A673 (cell line): ENCODE data around the gene PTF1A. TPM values are rescaled to one million over a fixed set of nuclear protein-coding genes. Genes with fewer than 3 reads are reported as not detected.
"Not testable (repeated sequence)": the region's sequence is repeated elsewhere in the genome, so short reads cannot be mapped to it uniquely, and the experiment has no call there.

Source experiments
- BruUV-seq: library from RNA; stranded (reverse); fragments of 400-500 nt; replicated peaks from 2 replicates; lab custom pipeline; 2021; lab: Mats Ljungman, UMichigan
- CTCF ChIA-PET: fragments of 300-600 bp; sonication (Branson Sonifier 250); formaldehyde crosslinking; loops from one replicate; lab custom pipeline; 2022; ENCODE audit warnings: antibody characterized with exemption; lab: Charles Lee
- POLR2A ChIA-PET: fragments of 300-600 bp; sonication (Branson Sonifier 250); formaldehyde crosslinking; loops from one replicate; lab custom pipeline; 2022; ENCODE audit warnings: antibody characterized with exemption; ENCODE audit not compliant: low non-redundant PET; lab: Charles Lee
- DNase-seq: peaks from one replicate; pipeline ENCODE4 v3.0.0-alpha.2; 2015; ENCODE audit warnings: low spot score
- H3K27ac ChIP-seq: fragments of 200-600 bp; sonication (generic); 2 replicates; pipeline ENCODE4 v1.5.1; 2016; ENCODE audit warnings: mixed run types, low read depth, mild to moderate bottlenecking, mixed read lengths, antibody characterized with exemption, low read length; ENCODE audit not compliant: poor library complexity, severe bottlenecking
- H3K27me3 ChIP-seq: fragments of 200-600 bp; sonication (generic); replicated peaks from 2 replicates; pipeline ENCODE4 v1.6.1; 2017; ENCODE audit warnings: mixed run types, low read depth, mild to moderate bottlenecking, mixed read lengths, antibody characterized with exemption, low read length; ENCODE audit not compliant: insufficient read depth, poor library complexity
- H3K36me3 ChIP-seq: fragments of 200-600 bp; sonication (generic); 2 replicates; pipeline ENCODE4 v1.6.1; 2016; ENCODE audit warnings: mixed run types, mild to moderate bottlenecking, mixed read lengths, antibody characterized with exemption, low read length; ENCODE audit not compliant: insufficient read depth, poor library complexity, severe bottlenecking
- H3K4me1 ChIP-seq: fragments of 200-600 bp; sonication (generic); 2 replicates; pipeline ENCODE4 v1.6.1; 2017; ENCODE audit warnings: mixed run types, mild to moderate bottlenecking, mixed read lengths, antibody characterized with exemption, low read length; ENCODE audit not compliant: insufficient read depth, poor library complexity, severe bottlenecking
- H3K4me3 ChIP-seq: fragments of 200-600 bp; sonication (generic); 2 replicates; pipeline ENCODE4 v1.5.1; 2016; ENCODE audit warnings: low read depth, mixed run types, mild to moderate bottlenecking, mixed read lengths, low read length; ENCODE audit not compliant: poor library complexity, severe bottlenecking
- H3K9me3 ChIP-seq: fragments of 200-600 bp; sonication (generic); 2 replicates; pipeline ENCODE4 v1.6.1; 2016; ENCODE audit warnings: mixed run types, low read depth, mild to moderate bottlenecking, mixed read lengths, antibody characterized with exemption, low read length; ENCODE audit not compliant: poor library complexity, severe bottlenecking
- EZH2 ChIP-seq: fragments of 200-600 bp; sonication (generic); IDR thresholded peaks from 2 replicates; pipeline ENCODE4 v1.6.1; 2017; ENCODE audit warnings: borderline replicate concordance, low read depth, mild to moderate bottlenecking, mixed read lengths, antibody characterized with exemption, low read length; ENCODE audit not compliant: poor library complexity, severe bottlenecking
- intact Hi-C: fragments of 100-400 bp; cut with micrococcal nuclease; formaldehyde crosslinking; loops from one replicate; pipeline ENCODE4 v1.10.0; 2022; ENCODE audit not compliant: unreplicated experiment
- total RNA-seq: library from RNA; stranded (reverse); gene quantifications from 2 replicates; pipeline ENCODE4 v1.2.3, GENCODE V29; 2021
- TF ChIP-seq, protein P1 (sequence below): fragments of 300-800, 200-600 bp; sonication (generic); conservative IDR thresholded peaks from 2 replicates; pipeline ENCODE4 v1.5.1; 2017; ENCODE audit warnings: low read depth, mild to moderate bottlenecking, antibody characterized with exemption, low read length, moderate library complexity, mixed read lengths

The PTF1A gene
- total RNA-seq, 1 experiment from 2014 or later = not detected

DNA sequence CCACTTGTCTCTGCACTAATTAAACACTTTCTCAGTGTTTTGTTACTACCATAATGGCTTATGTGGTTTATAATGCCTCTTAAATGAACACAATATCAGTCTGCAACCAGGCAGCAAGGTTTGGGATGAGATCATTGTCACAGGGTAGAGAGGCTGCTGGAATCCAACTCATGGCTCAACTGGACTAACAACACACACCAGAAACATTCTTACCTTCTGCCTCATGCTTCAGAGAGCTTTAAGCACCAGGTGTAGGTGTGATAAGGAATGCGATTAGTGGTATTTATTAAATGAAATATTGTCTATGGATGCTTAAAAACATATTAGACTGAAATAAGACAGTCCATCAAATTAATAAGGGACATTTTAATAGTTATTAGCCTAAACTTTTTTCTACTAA lies 25.4 kb downstream of the PTF1A start:
- BruUV-seq = no TSS peak
- H3K27ac ChIP-seq = no peak overlapping the region

DNA sequence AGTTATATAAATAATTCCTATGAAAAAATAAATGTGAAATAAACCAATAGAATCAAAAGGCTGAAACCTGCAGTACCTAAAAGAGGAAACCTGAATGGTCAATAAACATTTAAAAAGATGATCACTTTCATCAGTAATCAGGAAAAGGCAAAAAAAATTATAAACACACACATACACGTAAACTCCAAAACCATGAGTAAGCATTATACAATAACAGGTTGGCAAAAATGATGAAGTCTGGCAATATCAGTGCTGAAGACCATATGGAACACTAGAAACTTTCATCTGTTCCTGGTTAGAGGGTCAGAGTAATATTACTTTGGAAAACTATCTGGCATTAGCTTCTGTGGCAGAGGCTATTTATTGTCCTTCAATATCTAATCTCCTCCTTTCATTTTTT lies 38.5 kb downstream of the PTF1A start:
- peaks cover 45% of the 10 kb centered on the region for H3K27me3 ChIP-seq
- POLR2A ChIA-PET = no interaction called here
- no peak for TF ChIP-seq EZH2
- TF ChIP-seq, protein P1, sequence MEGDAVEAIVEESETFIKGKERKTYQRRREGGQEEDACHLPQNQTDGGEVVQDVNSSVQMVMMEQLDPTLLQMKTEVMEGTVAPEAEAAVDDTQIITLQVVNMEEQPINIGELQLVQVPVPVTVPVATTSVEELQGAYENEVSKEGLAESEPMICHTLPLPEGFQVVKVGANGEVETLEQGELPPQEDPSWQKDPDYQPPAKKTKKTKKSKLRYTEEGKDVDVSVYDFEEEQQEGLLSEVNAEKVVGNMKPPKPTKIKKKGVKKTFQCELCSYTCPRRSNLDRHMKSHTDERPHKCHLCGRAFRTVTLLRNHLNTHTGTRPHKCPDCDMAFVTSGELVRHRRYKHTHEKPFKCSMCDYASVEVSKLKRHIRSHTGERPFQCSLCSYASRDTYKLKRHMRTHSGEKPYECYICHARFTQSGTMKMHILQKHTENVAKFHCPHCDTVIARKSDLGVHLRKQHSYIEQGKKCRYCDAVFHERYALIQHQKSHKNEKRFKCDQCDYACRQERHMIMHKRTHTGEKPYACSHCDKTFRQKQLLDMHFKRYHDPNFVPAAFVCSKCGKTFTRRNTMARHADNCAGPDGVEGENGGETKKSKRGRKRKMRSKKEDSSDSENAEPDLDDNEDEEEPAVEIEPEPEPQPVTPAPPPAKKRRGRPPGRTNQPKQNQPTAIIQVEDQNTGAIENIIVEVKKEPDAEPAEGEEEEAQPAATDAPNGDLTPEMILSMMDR = no peak
- H3K4me1 ChIP-seq = no peaks in the 10 kb centered on the region
- CTCF ChIA-PET = no interaction called here
- H3K27ac ChIP-seq = no peak overlapping the region
- DNase-seq = no peak
- no peaks in the 10 kb centered on the region for H3K9me3 ChIP-seq
- H3K36me3 ChIP-seq = no peaks in the 10 kb centered on the region
- intact Hi-C loops = no loop called here
- H3K4me3 ChIP-seq = no peak overlapping the region
- no TSS peak for BruUV-seq

More for the DNA sequence above, 25.4 kb downstream of the PTF1A start:
- no peak for DNase-seq
- Histone ChIP-seq H3K36me3 (no peaks in the 10 kb centered on the region), H3K4me1 (no peaks in the 10 kb centered on the region), H3K9me3 (no peaks in the 10 kb centered on the region), H3K27me3 (peaks cover 98% of the 10 kb centered on the region), H3K4me3 (no peak overlapping the region)
- ChIA-PET POLR2A (no interaction called here), CTCF (interaction anchor here (0.5 kb wide), 1 partner anchor 667 kb away, joined by 4 read pairs; no protein-coding TSS in a partner anchor)
- no peak for TF ChIP-seq EZH2
- intact Hi-C loops = no loop called here

DNA sequence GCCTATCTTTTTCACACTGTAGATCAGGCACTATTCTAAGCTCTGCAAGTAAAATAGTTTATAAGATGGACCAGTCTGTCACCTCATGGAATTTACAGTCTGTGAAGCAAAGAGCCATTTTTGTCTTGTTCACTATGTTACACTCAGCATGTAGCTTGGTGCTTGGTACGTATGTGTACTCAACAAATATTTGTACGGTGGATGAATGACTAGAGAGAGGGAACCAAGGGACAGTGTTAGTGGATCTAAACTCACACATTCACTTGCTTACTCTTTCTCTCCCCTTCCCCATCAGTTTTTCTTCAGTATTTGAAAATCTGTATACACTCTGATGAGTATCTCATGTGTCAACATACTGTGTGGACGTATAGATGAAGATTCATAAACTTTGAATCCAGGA lies 45.9 kb downstream of the PTF1A start:
- CTCF ChIA-PET = no interaction called here
- intact Hi-C loops = no loop called here
- H3K36me3 ChIP-seq = no peaks in the 10 kb centered on the region
- no peak overlapping the region for H3K27ac ChIP-seq
- TF ChIP-seq EZH2 = no peak
- TF ChIP-seq, protein P1 = no peak
- no peaks in the 10 kb centered on the region for H3K4me1 ChIP-seq
- DNase-seq = no peak
- no TSS peak for BruUV-seq
- POLR2A ChIA-PET = no interaction called here
- no peaks in the 10 kb centered on the region for H3K9me3 ChIP-seq
- no peak overlapping the region for H3K4me3 ChIP-seq
- peaks cover 18% of the 10 kb centered on the region for H3K27me3 ChIP-seq

DNA sequence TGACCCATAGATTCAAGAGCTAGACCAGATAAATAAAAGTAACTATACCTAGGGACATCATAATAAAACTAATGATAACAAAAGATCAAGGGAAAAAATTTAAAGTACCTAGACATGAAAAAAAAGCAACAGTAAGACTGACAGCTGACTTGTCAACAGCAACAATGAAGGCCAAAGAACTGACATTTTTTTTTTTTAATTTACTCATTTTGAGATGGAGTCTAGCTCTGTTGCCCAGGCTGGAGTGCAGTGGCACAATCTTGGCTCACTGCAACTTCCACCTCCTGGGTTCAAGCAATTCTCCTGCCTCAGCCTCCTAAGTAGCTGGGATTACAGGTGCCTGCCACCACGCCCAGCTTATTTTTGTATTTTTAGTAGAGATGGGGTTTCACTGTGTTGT lies 49.7 kb downstream of the PTF1A start:
- H3K4me3 ChIP-seq, H3K9me3 ChIP-seq, DNase-seq, BruUV-seq, H3K36me3 ChIP-seq, H3K27ac ChIP-seq, CTCF ChIA-PET, H3K4me1 ChIP-seq, intact Hi-C loops, POLR2A ChIA-PET: not testable (repeated sequence)
- H3K27me3 ChIP-seq = peaks cover 19% of the 10 kb centered on the region

Other genes with a start within 250 kb of the PTF1A start
- gene MSRB2, start 96.7 kb upstream of the PTF1A start, total RNA-seq = 6.4 and 9.1 TPM in 2 replicates
- gene C10orf67, start 152.5 kb downstream of the PTF1A start, total RNA-seq = 0.13 and 0.50 TPM in 2 replicates
- 22.5 and 23.9 TPM in 2 replicates for gene OTUD1, start 246.8 kb downstream of the PTF1A start, total RNA-seq